SK-N-DZ (cell line): Measurements from ENCODE around the gene SULT1A4. TPM values are rescaled to one million over a fixed set of nuclear protein-coding genes. Genes with fewer than 3 reads are reported as not detected.
"Not testable (repeated sequence)": the region's sequence is repeated elsewhere in the genome, so short reads cannot be mapped to it uniquely, and the experiment has no call there.

Experiments
- DNase-seq: peaks from one replicate; pipeline ENCODE4 v3.0.0-alpha.2; 2015; ENCODE audit warnings: low spot score
- polyA plus RNA-seq, 2 experiments: library from polyadenylated mRNA; depleted of rRNA; stranded (reverse); fragments of >200 nt; gene quantifications; 2 replicates each; pipeline ENCODE4 v1.2.3, GENCODE V29; 2014
- small RNA-seq, 2 experiments: library from RNA; depleted of rRNA; stranded (forward); fragments of <200 nt; gene quantifications; one replicate each; pipeline ENCODE3, GENCODE V24; 2014

The SULT1A4 gene
- polyA plus RNA-seq (2014; cell fraction: cytosol; rRNA removed), result 3.4 TPM in 1 of 2 replicates, not detected in the other
- 5.3 and 9.4 TPM in 2 replicates for polyA plus RNA-seq (2014; cell fraction: nucleus; rRNA removed)

DNA sequence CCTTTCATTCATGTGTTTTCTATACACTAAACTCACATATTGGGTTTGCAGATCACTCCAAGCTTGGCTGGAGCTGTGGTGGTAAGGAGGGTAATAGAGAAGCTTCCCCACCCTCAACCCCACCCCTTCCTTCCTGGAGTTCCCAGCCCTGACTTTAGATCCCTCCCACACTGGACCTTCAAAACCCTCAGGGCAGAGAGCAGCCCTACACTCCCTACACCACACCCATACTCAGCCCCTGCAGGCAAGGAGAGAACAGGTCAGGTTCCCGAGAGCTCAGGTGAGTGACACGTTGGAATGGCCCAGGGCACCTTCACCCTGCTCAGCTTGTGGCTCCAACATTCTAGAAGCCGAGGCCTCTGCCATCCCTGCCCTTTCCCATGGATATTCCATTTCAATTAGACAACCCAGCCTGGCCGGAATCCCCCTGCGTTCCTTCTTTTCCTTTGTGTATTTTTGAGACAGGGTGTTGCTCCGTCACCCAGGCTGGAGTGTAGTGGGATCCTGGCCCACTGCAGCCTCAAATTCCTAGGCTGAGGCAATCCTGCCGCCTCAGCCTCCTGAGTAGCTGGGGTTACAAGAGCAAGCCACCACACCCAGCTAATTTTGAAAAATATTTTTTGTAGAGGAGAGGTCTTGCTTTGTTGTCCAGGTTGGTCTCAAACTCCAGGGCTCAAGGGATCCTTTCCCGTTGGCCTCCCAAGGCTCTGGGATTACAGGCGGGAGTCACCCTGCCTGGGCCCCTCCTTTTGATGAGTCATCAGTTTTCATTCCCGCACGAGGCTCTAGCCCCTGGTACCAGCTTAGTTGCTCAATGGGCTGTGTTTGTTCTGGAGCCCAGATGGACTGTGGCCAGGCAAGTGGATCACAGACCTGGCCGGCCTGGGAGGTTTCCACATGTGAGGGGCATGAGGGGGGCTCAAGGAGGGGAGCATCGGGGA, at the start of gene SULT1A4:
Gene SULT1A4 (plus strand): TSS at position 208 of the 941 bp plus-strand sequence. CDS start 1,473 bp downstream, outside the sequence.
- DNase-seq, result not testable (repeated sequence)

DNA sequence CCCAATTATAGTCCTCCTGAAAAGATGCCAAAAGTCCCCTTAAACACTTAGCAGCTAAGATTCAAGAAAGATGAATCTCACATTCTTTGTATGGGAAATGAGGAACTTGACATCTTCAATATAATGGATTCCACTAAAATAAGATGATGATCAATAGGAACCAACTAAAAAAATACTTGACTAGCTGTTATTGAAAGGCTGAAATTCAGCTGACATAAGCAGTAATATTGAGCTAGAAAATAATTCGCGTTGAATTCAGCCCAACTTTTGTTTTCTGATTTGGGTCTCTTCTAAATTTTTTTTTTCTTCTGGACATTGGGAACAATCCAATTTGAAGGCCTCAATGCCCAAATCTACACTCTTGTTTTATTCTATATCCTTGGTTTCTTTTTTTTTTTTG, 36.1 kb upstream of the SULT1A4 start:
- DNase-seq, result not testable (repeated sequence)

DNA sequence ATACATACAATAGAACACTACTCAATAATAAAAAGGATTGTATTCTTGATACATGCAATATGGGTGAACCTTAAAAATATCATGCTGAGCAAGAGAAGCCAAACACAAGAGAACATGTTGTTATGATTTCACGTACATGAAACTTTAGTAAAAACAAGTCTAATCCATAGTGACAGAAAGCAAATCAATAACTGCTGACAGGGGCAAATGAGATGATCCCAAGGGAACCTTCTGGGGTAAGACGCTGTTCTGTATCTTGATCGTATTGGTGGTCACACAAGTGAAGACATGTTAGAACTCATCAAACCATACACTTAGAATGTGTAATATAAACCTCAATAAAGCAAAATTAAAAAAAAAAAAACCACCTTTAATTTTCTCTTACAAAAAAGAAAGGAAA, 34.3 kb upstream of the SULT1A4 start:
- not testable (repeated sequence) for DNase-seq

DNA sequence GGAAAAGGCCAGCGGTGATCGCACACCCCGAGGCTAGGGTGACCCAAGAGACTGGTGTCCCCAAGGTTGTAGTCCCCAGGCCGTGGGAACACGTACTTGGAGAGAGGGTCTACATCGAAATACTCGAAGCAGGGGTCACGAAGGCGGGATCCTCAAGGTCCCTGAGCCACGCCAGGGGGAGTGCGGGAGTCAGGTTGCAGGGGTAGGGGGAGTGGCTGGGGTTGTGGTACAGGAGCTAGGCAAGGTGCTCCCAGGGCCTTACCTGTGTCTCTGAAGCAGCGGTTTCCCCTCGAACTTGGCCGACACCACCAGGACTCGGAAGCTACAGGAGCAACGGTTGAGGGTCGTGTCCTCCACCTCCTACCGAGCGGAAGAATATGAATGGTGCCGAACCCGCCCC, 6.0 kb upstream of the SULT1A4 start:
- not testable (repeated sequence) for DNase-seq

DNA sequence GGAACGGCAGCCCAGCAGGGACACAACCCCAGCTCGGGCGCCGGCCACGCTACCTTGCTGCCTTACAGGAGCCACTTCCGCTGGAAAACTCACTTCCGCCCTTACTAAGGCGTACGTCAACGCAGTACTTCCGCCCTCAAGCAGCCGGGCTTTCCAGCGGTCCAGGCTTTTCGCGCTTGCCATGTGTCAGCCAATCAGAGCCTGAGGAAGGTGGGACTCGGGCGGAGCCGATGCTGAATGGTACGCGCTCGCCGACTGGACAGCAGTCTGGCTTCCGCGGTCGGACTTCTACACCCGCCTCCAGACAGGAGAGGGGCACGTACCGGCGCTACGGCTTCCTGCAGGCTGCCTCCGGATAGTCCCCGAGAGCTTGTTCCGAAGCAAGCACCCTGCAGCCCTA, 5.4 kb upstream of the SULT1A4 start, which contains the start of the genes BOLA2 and SLX1B:
Gene BOLA2 (minus strand): TSS at position 83 of the 400 bp plus-strand sequence. CDS start 98 bp downstream, outside the sequence.
Gene SLX1B (plus strand): TSS at position 265 of the 400 bp plus-strand sequence.
- not testable (repeated sequence) for DNase-seq

DNA sequence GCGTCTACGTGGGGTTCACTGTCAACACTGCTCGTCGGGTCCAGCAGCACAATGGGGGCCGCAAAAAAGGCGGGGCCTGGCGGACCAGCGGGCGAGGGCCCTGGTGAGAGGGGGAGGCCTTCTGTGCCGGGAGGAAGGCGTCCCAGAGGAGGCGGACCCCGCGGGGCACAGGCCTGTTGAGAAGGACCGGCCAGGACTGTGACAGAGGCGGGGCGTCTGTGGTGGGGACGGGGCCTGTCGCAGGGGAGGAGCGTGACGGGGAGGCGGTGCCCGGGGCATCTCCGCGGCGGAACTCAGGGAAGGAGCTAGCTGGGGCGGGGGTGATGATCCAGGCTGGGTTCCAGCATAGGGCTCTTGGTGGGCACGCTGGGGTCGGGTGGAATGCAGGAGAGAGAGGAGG, 4.9 kb upstream of the SULT1A4 start:
- DNase-seq, result not testable (repeated sequence)

DNA sequence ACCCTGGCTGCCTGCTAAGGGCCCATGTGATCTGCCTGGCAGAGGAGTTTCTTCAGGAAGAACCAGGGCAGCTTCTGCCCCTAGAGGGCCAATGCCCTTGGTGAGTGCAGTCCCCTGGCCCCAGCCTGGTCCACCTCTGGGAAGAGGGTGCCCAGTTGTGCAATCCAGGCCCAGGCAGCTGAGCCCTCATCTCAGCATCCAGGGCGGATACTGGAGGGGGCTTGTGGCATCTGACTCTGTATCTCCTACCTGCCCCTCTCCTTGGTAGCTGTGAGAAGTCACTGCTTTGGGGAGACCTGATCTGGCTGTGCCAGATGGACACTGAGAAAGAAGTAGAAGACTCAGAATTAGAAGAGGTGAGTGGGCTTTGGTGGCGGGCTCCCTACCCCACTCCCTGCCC, 2.1 kb upstream of the SULT1A4 start:
- not testable (repeated sequence) for DNase-seq

DNA sequence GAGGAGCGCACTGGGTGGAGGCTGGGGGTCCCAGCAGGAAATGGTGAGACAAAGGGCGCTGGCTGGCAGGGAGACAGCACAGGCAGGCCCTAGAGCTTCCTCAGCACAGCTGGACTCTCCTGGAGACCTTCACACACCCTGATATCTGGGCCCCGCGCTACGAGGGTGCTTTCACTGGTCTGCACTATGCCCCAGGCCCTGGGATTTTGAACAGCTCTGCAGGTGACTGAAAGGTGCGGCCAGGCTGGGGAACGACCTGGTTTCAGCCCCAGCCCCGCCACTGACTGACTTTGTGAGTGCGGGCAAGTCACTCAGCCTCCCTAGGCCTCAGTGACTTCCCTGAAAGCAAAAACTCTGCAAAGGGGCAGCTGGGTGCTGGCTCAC, 926 bp downstream of the SULT1A4 start:
- DNase-seq, result not testable (repeated sequence)

DNA sequence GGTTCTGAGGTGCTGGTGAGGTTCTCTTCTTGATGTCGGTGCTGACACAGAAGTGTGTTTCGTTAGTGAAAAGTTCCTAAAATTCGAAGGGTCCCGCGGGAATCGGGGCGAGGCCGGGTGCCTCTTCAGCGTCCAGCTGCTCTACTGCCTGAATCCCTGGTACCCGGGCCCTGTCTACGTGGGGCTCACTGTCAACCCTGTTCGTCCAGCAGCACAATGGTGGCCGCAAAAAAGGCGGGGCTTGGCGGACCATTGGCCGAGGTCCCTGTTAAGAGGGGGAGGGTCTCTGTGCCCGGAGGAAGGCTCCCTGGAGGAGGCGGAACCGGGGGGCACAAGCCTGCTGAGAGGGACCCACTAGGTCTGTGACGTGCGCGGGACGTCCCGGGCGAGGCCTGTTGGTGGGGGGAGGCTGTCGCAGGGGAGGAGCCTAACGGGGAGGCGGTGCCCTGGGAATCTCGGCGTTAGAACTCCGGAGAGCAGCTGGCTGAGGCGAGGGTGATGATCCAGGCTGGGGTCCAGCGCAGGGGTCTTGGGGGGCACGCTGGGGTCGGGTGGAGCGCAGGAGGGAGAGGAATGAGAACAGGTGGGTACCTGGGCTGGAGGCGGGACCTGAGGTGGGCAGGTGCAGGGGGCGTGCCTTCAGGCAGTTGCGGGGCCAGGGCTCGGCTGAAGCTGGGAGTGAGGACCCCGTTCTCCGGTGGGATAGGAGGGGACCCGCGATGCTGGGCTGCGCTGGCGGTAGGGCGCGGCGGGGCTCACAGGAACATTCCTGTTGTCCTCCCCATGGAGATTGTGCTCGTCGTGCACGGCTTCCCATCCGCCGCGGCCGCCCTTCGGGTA, 6.5 kb downstream of the SULT1A4 start:
- DNase-seq, result not testable (repeated sequence)

DNA sequence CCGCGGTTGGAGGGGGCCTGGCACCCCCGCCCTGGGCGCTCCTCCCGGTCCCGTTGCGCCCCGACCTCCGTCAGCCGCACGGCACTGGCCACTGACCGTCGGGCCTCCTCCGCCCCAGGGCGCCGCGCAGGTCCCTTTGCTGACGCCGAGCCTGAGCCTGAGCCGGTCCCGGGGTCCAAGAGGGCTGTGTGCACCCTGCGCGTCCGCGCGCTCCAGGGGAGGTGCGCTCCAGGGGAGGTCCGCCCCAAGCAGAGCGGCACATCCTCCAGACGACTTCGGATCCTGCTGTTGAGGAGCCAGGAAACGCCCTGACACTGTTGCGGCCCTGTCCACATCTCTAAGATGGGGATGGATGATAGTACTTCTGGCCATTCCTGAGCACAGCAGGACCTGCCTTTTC, 7.2 kb downstream of the SULT1A4 start:
- DNase-seq, result not testable (repeated sequence)

DNA sequence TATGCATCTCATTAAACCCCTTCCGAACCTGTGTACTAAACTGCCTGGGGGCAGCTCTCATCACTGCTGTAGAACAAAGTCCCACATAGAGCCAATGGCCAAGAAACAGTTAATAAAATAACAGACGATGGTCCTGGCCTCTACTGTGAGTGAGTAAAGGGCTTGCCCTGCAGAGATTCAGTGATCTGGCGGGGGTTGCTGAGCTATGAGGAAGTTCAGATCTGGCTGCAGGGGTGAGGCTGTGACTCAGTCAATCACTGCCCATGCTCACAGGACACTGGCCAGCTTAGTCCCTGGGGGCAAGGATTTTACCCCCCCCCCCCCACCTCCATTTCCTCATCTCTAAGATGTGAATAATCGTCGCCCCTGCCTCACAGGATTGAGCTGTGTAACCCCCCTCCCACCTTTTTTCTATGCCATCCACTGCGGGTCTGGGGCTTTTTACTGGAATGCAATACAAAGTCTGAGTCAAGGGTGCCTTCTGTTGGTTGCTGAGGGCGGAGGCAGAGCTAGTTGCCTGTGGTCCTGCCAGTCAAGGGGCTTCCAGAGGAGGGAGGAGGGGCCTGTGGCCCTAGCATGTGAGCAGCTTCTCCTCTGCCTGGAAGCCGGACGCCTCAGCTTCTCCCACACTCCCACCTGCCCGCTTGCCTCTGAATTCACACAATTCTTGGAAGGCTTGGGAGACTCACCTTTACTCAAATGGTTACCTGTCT, 8.1 kb downstream of the SULT1A4 start:
- not testable (repeated sequence) for DNase-seq

DNA sequence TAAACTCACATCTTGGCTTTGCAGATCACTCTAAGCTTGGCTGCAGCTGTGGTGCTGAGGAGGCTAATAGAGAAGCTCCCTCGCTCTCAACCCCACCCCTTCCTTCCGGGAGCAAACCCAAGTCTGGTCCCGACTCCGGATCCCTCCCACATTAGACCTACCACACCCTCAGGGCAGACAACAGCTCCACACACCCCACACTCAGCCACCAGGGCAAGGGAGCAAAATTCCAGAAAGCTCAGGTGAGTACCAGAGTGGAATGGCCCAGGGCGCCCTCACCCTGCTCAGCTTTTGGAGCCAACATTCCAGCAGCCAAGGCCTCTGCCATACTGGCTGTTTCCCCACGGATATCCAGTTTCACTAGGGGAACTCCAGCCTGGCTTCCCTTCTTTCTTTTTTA, 9.9 kb downstream of the SULT1A4 start:
- DNase-seq, result not testable (repeated sequence)

DNA sequence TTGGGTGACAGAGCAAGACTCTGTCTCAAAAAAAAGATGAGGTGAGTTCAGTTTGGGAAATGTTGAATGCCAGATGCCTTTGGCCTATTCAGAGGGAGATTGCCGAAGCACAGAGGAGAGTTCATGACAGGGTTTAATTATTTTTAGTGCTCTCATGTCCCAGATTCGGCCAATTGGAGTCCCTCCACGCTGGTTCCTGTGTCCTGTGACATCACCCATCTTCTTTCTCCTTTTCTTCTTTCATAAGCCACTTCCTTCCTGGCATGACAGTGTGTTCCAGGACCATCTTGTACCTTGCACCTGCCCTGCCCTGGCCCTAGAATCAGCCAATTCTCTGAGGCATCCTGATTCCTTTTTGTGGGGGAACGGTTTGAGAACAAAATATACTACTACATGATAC, 12.4 kb downstream of the SULT1A4 start:
- not testable (repeated sequence) for DNase-seq

DNA sequence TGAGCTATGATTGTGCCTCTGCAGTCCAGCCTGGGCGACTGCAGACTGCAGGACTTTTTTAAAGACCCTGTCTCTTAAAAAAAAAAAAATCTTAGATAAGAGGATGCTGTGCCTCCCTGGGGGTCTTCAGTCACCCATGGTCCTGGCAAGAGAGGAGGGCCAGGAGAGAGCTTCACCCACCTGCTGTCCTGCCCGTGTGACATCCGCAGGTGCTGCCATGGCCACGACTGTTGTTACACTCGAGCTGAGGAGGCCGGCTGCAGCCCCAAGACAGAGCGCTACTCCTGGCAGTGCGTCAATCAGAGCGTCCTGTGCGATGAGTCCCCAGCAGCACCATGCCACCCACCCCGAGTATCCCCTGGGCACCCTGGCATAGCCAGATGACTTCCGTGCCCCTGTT, 22.6 kb downstream of the SULT1A4 start:
- DNase-seq, result not testable (repeated sequence)

DNA sequence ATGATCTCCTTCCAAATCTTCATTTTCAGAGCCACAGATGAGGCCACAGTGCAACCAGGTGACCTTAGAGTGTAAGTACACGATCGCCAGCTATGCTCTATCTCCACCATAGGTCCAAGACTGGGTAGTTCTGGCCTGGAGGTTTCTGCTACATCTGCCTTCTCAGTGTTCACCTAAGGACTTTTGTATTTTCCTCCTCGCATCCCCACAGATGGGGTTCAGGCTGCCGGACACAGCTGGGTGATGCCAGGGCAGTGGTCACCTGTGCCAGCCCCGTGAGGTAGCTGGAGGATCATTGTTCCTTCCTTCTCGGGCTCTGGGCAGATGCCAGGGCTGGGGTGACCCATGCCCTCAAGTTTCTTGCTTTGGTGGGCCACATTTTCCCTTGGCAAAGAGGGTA, 46.6 kb downstream of the SULT1A4 start, which contains the start of gene NPIPB12:
Gene NPIPB12 (minus strand): TSS at position 101 of the 400 bp plus-strand sequence.
- not testable (repeated sequence) for DNase-seq

Small RNA genes lying within 50 kb of the gene (small RNA-seq; reads per million reads assigned to genes)
- 0 reads per million in 2 experiments for gene AC133555.2
